GM12801 (cell line): Measurements from ENCODE around the gene RAC2.

Source experiments
- CTCF ChIP-seq: IDR thresholded peaks from one replicate; pipeline ENCODE4 v1.5.1; 2011; ENCODE audit warnings: control low read depth; ENCODE audit not compliant: insufficient read length; ENCODE audit errors: extremely low read depth

RAC2 gene

GRCh38 chr22:37267661-37268413, 23.8 kb upstream of the RAC2 start:
- no peak for TF ChIP-seq CTCF

- TF ChIP-seq CTCF, result no peak
Observed at GRCh38 chr22:37267135-37267587, 23.1 kb upstream of the RAC2 start.

- no peak for TF ChIP-seq CTCF
Observed at GRCh38 chr22:37266581-37267134, 22.6 kb upstream of the RAC2 start.

GRCh38 chr22:37263966-37264887, 20.2 kb upstream of the RAC2 start:
- TF ChIP-seq CTCF, result no peak

- no peak for TF ChIP-seq CTCF
Observed at GRCh38 chr22:37262346-37262745, 18.3 kb upstream of the RAC2 start.

- TF ChIP-seq CTCF, result peak; percentile 58
Observed at GRCh38 chr22:37260901-37261336, 16.9 kb upstream of the RAC2 start.

GRCh38 chr22:37260155-37260795, 16.2 kb upstream of the RAC2 start:
- no peak for TF ChIP-seq CTCF
